SK-N-SH treated with all-trans-retinoic acid at 6 μM for 48 hours (cell line): Measurements from ENCODE around the gene RAMACL.
A peak's percentile ranks its signal among the peaks of the same experiment; 100 is the strongest.

Experiments
- ATAC-seq: fragments of 200-7000 bp; cut with Tn5 transposase; 3 replicates; pipeline ENCODE4 v1.9.1; 2020; ENCODE audit warnings: mild to moderate bottlenecking, moderate library complexity
- ARNTL ChIP-seq: fragments of 450-650 bp; formaldehyde crosslinking; IDR thresholded peaks from 2 replicates; pipeline ENCODE4 v1.5.0; 2020; ENCODE audit warnings: low read depth, mild to moderate bottlenecking, moderate library complexity, borderline replicate concordance
- BACH2 ChIP-seq: fragments of 250-450 bp; sonication (Bioruptor Pico); IDR thresholded peaks from 2 replicates; pipeline ENCODE4 v1.9.0; 2021; ENCODE audit warnings: mild to moderate bottlenecking, borderline replicate concordance
- CREB5 ChIP-seq: fragments of 250-450 bp; sonication (Bioruptor Pico); IDR thresholded peaks from 2 replicates; pipeline ENCODE4 v1.5.1; 2020; ENCODE audit warnings: low read depth, mild to moderate bottlenecking, moderate library complexity
- CSDC2 ChIP-seq: fragments of 250-450 bp; sonication (Bioruptor Pico); IDR thresholded peaks from 2 replicates; pipeline ENCODE4 v1.5.0; 2020; ENCODE audit warnings: mild to moderate bottlenecking, moderate library complexity
- CSRNP3 ChIP-seq: fragments of 250-450 bp; sonication (Bioruptor Pico); IDR thresholded peaks from 2 replicates; pipeline ENCODE4 v1.5.1; 2021; ENCODE audit warnings: mild to moderate bottlenecking, moderate library complexity
- GLIS3 ChIP-seq: fragments of 250-450 bp; sonication (Bioruptor Pico); IDR thresholded peaks from 2 replicates; pipeline ENCODE4 v1.5.0; 2020; ENCODE audit warnings: mild to moderate bottlenecking, moderate library complexity
- ISL1 ChIP-seq: fragments of 250-450 bp; sonication (Bioruptor Pico); IDR thresholded peaks from 2 replicates; pipeline ENCODE4 v2.1.2; 2022; ENCODE audit warnings: mild to moderate bottlenecking, moderate library complexity
- OSR1 ChIP-seq: fragments of 250-450 bp; sonication (Bioruptor Pico); IDR thresholded peaks from 2 replicates; pipeline ENCODE4 v1.8.0; 2022; ENCODE audit warnings: moderate library complexity, mild to moderate bottlenecking, inconsistent platforms
- POU6F1 ChIP-seq: fragments of 250-450 bp; sonication (Bioruptor Pico); IDR thresholded peaks from 2 replicates; pipeline ENCODE4 v1.8.0; 2021; ENCODE audit warnings: low read depth, mild to moderate bottlenecking, moderate library complexity, borderline replicate concordance
- PPARA ChIP-seq: fragments of 250-450 bp; sonication (Bioruptor Pico); IDR thresholded peaks from 2 replicates; pipeline ENCODE4 v1.5.0; 2020; ENCODE audit warnings: mild to moderate bottlenecking, borderline replicate concordance
- SNAI2 ChIP-seq: fragments of 250-450 bp; sonication (Bioruptor Pico); IDR thresholded peaks from 2 replicates; pipeline ENCODE4 v1.5.0; 2020; ENCODE audit warnings: mild to moderate bottlenecking, moderate library complexity
- TOX ChIP-seq: fragments of 250-450 bp; sonication (Bioruptor Pico); IDR thresholded peaks from 2 replicates; pipeline ENCODE4 v1.8.0; 2021; ENCODE audit warnings: mild to moderate bottlenecking, moderate library complexity, borderline replicate concordance
- ZC3H10 ChIP-seq: fragments of 250-450 bp; sonication (Bioruptor Pico); IDR thresholded peaks from 2 replicates; pipeline ENCODE4 v1.5.1; 2021; ENCODE audit warnings: mild to moderate bottlenecking, moderate library complexity
- ZFP30 ChIP-seq: fragments of 450-650 bp; formaldehyde crosslinking; IDR thresholded peaks from 2 replicates; pipeline ENCODE4 v1.5.0; 2022; ENCODE audit warnings: mild to moderate bottlenecking, moderate library complexity
- ZNF565 ChIP-seq: fragments of 450-650 bp; formaldehyde crosslinking; conservative IDR thresholded peaks from 2 replicates; pipeline ENCODE4 v1.5.0; 2020; ENCODE audit warnings: low read depth, mild to moderate bottlenecking, moderate library complexity
- ZNF70 ChIP-seq: fragments of 450-650 bp; formaldehyde crosslinking; IDR thresholded peaks from 2 replicates; pipeline ENCODE4 v1.5.0; 2020; ENCODE audit warnings: mild to moderate bottlenecking, moderate library complexity
- ZNF8 ChIP-seq: fragments of 450-650 bp; formaldehyde crosslinking; IDR thresholded peaks from 2 replicates; pipeline ENCODE4 v1.5.0; 2020; ENCODE audit warnings: mild to moderate bottlenecking, moderate library complexity
- TF ChIP-seq, protein P1 (sequence below): fragments of 250-450 bp; sonication (Bioruptor Pico); IDR thresholded peaks from 2 replicates; pipeline ENCODE4 v1.5.0; 2020; ENCODE audit warnings: mild to moderate bottlenecking, moderate library complexity

The RAMACL gene

DNA sequence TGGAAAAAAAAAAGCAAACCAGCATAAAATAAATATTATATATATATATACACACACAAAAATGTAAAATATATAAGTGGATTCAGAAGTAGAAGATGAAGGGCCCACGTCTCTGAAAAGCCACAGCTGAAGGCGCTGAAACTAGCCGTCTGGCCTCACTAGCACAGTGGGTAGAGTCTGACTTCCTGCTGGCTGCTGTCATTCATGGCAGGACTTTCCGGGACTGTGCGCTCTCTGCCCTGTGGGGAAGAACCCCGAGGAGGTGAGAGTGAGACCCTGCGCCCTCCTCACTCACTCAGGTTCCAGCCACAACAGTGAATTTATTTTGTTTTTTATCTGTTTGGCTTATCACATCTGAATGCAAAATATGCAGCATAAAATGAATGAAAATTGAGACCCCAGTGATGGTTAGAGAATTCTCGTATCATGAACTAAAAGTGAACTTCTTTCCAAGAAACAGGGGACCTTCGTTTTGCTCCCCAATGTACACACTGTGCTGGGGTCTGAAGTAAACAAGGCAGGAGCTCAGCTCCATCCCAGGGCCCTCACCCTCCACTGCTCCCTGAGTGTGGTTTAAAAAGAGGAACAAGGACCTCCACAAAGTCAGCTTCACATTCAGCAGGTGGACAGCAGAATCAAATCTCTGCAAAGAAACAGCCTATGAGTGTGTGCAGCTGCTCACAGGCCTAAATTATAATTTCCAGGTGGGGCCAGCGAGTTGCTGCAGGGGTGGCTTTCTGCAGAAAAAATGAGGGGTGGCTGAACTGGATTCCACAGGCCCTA lies 1.3 kb upstream of the RAMACL start:
- ATAC-seq: no peak
- TF ChIP-seq SNAI2 (no peak), CSRNP3 (no peak), ARNTL (CRISPR knock-in tag) (no peak), ZNF70 (CRISPR knock-in tag) (no peak), ZFP30 (CRISPR knock-in tag) (no peak), ISL1 (CRISPR knock-in tag) (no peak), POU6F1 (CRISPR knock-in tag) (no peak), CREB5 (CRISPR knock-in tag) (no peak)

GRCh38 chr6:166584853-166585429 lies 1.5 kb downstream of the RAMACL start:
- no peak for ATAC-seq
- TF ChIP-seq GLIS3 (CRISPR knock-in tag) (no peak), ZNF8 (CRISPR knock-in tag) (no peak), CSDC2 (CRISPR knock-in tag) (no peak), OSR1 (CRISPR knock-in tag) (no peak), ZC3H10 (CRISPR knock-in tag) (no peak), SNAI2 (no peak), ZFP30 (CRISPR knock-in tag) (no peak), PPARA (CRISPR knock-in tag) (no peak), ZNF565 (CRISPR knock-in tag) (no peak)
- TF ChIP-seq, protein P1, sequence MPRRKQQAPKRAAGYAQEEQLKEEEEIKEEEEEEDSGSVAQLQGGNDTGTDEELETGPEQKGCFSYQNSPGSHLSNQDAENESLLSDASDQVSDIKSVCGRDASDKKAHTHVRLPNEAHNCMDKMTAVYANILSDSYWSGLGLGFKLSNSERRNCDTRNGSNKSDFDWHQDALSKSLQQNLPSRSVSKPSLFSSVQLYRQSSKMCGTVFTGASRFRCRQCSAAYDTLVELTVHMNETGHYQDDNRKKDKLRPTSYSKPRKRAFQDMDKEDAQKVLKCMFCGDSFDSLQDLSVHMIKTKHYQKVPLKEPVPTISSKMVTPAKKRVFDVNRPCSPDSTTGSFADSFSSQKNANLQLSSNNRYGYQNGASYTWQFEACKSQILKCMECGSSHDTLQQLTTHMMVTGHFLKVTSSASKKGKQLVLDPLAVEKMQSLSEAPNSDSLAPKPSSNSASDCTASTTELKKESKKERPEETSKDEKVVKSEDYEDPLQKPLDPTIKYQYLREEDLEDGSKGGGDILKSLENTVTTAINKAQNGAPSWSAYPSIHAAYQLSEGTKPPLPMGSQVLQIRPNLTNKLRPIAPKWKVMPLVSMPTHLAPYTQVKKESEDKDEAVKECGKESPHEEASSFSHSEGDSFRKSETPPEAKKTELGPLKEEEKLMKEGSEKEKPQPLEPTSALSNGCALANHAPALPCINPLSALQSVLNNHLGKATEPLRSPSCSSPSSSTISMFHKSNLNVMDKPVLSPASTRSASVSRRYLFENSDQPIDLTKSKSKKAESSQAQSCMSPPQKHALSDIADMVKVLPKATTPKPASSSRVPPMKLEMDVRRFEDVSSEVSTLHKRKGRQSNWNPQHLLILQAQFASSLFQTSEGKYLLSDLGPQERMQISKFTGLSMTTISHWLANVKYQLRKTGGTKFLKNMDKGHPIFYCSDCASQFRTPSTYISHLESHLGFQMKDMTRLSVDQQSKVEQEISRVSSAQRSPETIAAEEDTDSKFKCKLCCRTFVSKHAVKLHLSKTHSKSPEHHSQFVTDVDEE (CRISPR knock-in tag): no peak

GRCh38 chr6:166584155-166584554 lies 2.3 kb downstream of the RAMACL start:
- ATAC-seq: no peak
- TF ChIP-seq CREB5 (CRISPR knock-in tag): no peak
- TF ChIP-seq ISL1 (CRISPR knock-in tag): peak; percentile 81
- TF ChIP-seq BACH2 (CRISPR knock-in tag): no peak
- no peak for TF ChIP-seq CSDC2 (CRISPR knock-in tag)
- no peak for TF ChIP-seq TOX (CRISPR knock-in tag)
